A673 (cell line): ENCODE measurements around the gene CIAO2B. TPM values are rescaled to one million over a fixed set of nuclear protein-coding genes. Genes with fewer than 3 reads are reported as not detected.
A peak's percentile ranks its signal among the peaks of the same experiment; 100 is the strongest.

ENCODE experiments used
- BruUV-seq: library from RNA; stranded (reverse); fragments of 400-500 nt; replicated peaks from 2 replicates; lab custom pipeline; 2021; lab: Mats Ljungman, UMichigan
- CTCF ChIA-PET: fragments of 300-600 bp; sonication (Branson Sonifier 250); formaldehyde crosslinking; loops from one replicate; lab custom pipeline; 2022; ENCODE audit warnings: antibody characterized with exemption; lab: Charles Lee
- POLR2A ChIA-PET: fragments of 300-600 bp; sonication (Branson Sonifier 250); formaldehyde crosslinking; loops from one replicate; lab custom pipeline; 2022; ENCODE audit warnings: antibody characterized with exemption; ENCODE audit not compliant: low non-redundant PET; lab: Charles Lee
- DNase-seq: peaks from one replicate; pipeline ENCODE4 v3.0.0-alpha.2; 2015; ENCODE audit warnings: low spot score
- H3K27ac ChIP-seq: fragments of 200-600 bp; sonication (generic); 2 replicates; pipeline ENCODE4 v1.5.1; 2016; ENCODE audit warnings: mixed run types, low read depth, mild to moderate bottlenecking, mixed read lengths, antibody characterized with exemption, low read length; ENCODE audit not compliant: poor library complexity, severe bottlenecking
- H3K27me3 ChIP-seq: fragments of 200-600 bp; sonication (generic); replicated peaks from 2 replicates; pipeline ENCODE4 v1.6.1; 2017; ENCODE audit warnings: mixed run types, low read depth, mild to moderate bottlenecking, mixed read lengths, antibody characterized with exemption, low read length; ENCODE audit not compliant: insufficient read depth, poor library complexity
- H3K36me3 ChIP-seq: fragments of 200-600 bp; sonication (generic); 2 replicates; pipeline ENCODE4 v1.6.1; 2016; ENCODE audit warnings: mixed run types, mild to moderate bottlenecking, mixed read lengths, antibody characterized with exemption, low read length; ENCODE audit not compliant: insufficient read depth, poor library complexity, severe bottlenecking
- H3K4me1 ChIP-seq: fragments of 200-600 bp; sonication (generic); 2 replicates; pipeline ENCODE4 v1.6.1; 2017; ENCODE audit warnings: mixed run types, mild to moderate bottlenecking, mixed read lengths, antibody characterized with exemption, low read length; ENCODE audit not compliant: insufficient read depth, poor library complexity, severe bottlenecking
- H3K4me3 ChIP-seq: fragments of 200-600 bp; sonication (generic); 2 replicates; pipeline ENCODE4 v1.5.1; 2016; ENCODE audit warnings: low read depth, mixed run types, mild to moderate bottlenecking, mixed read lengths, low read length; ENCODE audit not compliant: poor library complexity, severe bottlenecking
- H3K9me3 ChIP-seq: fragments of 200-600 bp; sonication (generic); 2 replicates; pipeline ENCODE4 v1.6.1; 2016; ENCODE audit warnings: mixed run types, low read depth, mild to moderate bottlenecking, mixed read lengths, antibody characterized with exemption, low read length; ENCODE audit not compliant: poor library complexity, severe bottlenecking
- EZH2 ChIP-seq: fragments of 200-600 bp; sonication (generic); IDR thresholded peaks from 2 replicates; pipeline ENCODE4 v1.6.1; 2017; ENCODE audit warnings: borderline replicate concordance, low read depth, mild to moderate bottlenecking, mixed read lengths, antibody characterized with exemption, low read length; ENCODE audit not compliant: poor library complexity, severe bottlenecking
- intact Hi-C: fragments of 100-400 bp; cut with micrococcal nuclease; formaldehyde crosslinking; loops from one replicate; pipeline ENCODE4 v1.10.0; 2022; ENCODE audit not compliant: unreplicated experiment
- total RNA-seq: library from RNA; stranded (reverse); gene quantifications from 2 replicates; pipeline ENCODE4 v1.2.3, GENCODE V29; 2021
- TF ChIP-seq, protein P1 (sequence below): fragments of 300-800, 200-600 bp; sonication (generic); conservative IDR thresholded peaks from 2 replicates; pipeline ENCODE4 v1.5.1; 2017; ENCODE audit warnings: low read depth, mild to moderate bottlenecking, antibody characterized with exemption, low read length, moderate library complexity, mixed read lengths

CIAO2B gene
- total RNA-seq, 1 experiment from 2014 or later, result 108 TPM

DNA sequence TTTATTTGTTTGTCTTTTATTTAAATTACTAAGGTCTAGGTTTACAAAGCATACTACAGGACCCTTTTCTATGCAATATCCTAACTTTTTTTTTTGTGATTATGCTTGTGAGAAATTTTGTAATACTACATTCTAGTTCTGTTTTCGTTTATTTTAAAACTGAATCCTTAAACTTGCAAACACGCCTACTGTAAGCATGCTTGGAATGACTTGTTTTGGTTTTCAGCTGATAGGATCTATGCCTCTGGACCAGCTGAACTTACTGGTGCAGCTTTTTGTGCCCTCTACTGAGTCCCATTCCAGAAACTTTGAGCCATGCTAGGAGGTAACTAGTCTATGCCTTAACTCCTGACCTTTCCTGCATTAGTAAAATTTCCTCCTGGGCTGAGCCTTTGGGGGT, 47.9 kb downstream of the CIAO2B start:
- Histone ChIP-seq H3K9me3 (no peaks in the 10 kb centered on the region), H3K27ac (peak overlapping the region; percentile 49), H3K27me3 (no peaks in the 10 kb centered on the region), H3K36me3 (peaks cover 47% of the 10 kb centered on the region), H3K4me3 (no peak overlapping the region), H3K4me1 (peaks cover 12% of the 10 kb centered on the region)
- no TSS peak for BruUV-seq
- no peak for DNase-seq
- intact Hi-C loops, result no loop called here
- CTCF ChIA-PET, result no interaction called here
- TF ChIP-seq EZH2, result no peak
- TF ChIP-seq, protein P1, sequence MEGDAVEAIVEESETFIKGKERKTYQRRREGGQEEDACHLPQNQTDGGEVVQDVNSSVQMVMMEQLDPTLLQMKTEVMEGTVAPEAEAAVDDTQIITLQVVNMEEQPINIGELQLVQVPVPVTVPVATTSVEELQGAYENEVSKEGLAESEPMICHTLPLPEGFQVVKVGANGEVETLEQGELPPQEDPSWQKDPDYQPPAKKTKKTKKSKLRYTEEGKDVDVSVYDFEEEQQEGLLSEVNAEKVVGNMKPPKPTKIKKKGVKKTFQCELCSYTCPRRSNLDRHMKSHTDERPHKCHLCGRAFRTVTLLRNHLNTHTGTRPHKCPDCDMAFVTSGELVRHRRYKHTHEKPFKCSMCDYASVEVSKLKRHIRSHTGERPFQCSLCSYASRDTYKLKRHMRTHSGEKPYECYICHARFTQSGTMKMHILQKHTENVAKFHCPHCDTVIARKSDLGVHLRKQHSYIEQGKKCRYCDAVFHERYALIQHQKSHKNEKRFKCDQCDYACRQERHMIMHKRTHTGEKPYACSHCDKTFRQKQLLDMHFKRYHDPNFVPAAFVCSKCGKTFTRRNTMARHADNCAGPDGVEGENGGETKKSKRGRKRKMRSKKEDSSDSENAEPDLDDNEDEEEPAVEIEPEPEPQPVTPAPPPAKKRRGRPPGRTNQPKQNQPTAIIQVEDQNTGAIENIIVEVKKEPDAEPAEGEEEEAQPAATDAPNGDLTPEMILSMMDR, result no peak
- POLR2A ChIA-PET, result no interaction called here

DNA sequence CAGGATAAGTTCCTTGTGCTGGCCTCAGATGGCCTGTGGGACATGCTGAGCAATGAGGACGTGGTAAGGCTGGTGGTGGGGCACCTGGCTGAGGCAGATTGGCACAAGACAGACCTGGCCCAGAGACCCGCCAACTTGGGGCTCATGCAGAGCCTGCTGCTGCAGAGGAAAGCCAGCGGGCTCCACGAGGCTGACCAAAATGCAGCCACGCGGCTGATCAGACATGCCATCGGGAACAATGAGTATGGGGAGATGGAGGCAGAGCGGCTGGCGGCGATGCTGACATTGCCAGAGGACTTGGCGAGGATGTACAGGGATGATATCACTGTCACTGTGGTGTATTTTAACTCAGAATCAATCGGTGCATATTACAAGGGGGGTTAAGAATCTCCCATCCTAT, 48.7 kb downstream of the CIAO2B start:
- Histone ChIP-seq H3K9me3 (no peaks in the 10 kb centered on the region), H3K4me1 (peaks cover 12% of the 10 kb centered on the region), H3K27me3 (no peaks in the 10 kb centered on the region), H3K27ac (no peak overlapping the region), H3K36me3 (peaks cover 47% of the 10 kb centered on the region), H3K4me3 (no peak overlapping the region)
- intact Hi-C loops, result no loop called here
- no TSS peak for BruUV-seq
- CTCF ChIA-PET, result no interaction called here
- DNase-seq, result no peak
- POLR2A ChIA-PET, result no interaction called here
- no peak for TF ChIP-seq EZH2
- TF ChIP-seq, protein P1, result no peak

DNA sequence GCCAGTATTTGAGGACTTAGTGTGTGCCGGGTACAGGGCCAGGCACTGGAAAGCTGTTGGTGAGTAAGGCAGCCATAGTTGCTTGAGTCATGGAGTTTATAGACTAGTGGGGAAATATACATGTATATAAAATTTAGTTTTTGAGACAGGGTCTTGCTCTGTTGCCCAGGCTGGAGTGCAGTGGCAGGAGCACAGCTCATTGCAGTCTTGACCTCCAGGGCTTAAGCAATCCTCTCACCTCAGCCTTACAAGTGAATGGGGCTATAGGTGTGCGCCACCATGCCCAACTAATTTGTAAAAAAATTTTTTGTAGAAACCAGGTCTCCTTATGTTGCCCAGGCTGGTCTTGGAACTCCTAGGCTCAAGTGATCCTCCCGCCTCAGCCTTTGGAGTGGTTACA, 51.5 kb downstream of the CIAO2B start:
- Histone ChIP-seq H3K36me3 (peaks cover 40% of the 10 kb centered on the region), H3K27me3 (no peaks in the 10 kb centered on the region), H3K27ac (no peak overlapping the region), H3K4me1 (peaks cover 12% of the 10 kb centered on the region), H3K9me3 (no peaks in the 10 kb centered on the region), H3K4me3 (no peak overlapping the region)
- DNase-seq, result no peak
- intact Hi-C loops, result no loop called here
- BruUV-seq, result no TSS peak
- ChIA-PET CTCF (interaction anchor here (2.0 kb wide), 1 partner anchor 10 kb away, joined by 12 read pairs; no protein-coding TSS in a partner anchor), POLR2A (no interaction called here)
- TF ChIP-seq, protein P1, result no peak
- no peak for TF ChIP-seq EZH2

Other genes with a start within 250 kb of the CIAO2B start
- gene CMTM4, start 237.7 kb downstream of the CIAO2B start, total RNA-seq, result 30.3 and 37.7 TPM in 2 replicates
- gene DYNC1LI2, start 182.8 kb downstream of the CIAO2B start, total RNA-seq, result 149 and 164 TPM in 2 replicates
- gene TERB1, start 132.8 kb downstream of the CIAO2B start, total RNA-seq, result 0.28 TPM in 1 of 2 replicates, not detected in the other
- gene NAE1, start 103.4 kb downstream of the CIAO2B start, total RNA-seq, result 172 and 175 TPM in 2 replicates
- not detected in 2 replicates for gene CA7, start 90.0 kb downstream of the CIAO2B start, total RNA-seq
- gene PDP2, start 53.9 kb downstream of the CIAO2B start, total RNA-seq, result 40.5 and 42.0 TPM in 2 replicates
- not detected in 2 replicates for gene CDH16, start 15.5 kb downstream of the CIAO2B start, total RNA-seq
- 0.19 and 0.28 TPM in 2 replicates for gene RRAD, start 8.9 kb downstream of the CIAO2B start, total RNA-seq
- gene CES2, start 1.1 kb upstream of the CIAO2B start, total RNA-seq, result 37.6 and 39.8 TPM in 2 replicates
- gene CES3, start 26.9 kb upstream of the CIAO2B start, total RNA-seq, result 3.0 and 3.9 TPM in 2 replicates
- gene CES4A, start 54.2 kb upstream of the CIAO2B start, total RNA-seq, result 0.15 TPM in 1 of 2 replicates, not detected in the other
- 173 and 185 TPM in 2 replicates for gene CBFB, start 94.7 kb upstream of the CIAO2B start, total RNA-seq
- 23.2 and 23.5 TPM in 2 replicates for gene PHAF1, start 175.5 kb upstream of the CIAO2B start, total RNA-seq
- gene B3GNT9, start 216.6 kb upstream of the CIAO2B start, total RNA-seq, result 11.5 and 13.8 TPM in 2 replicates
- gene TRADD, start 225.5 kb upstream of the CIAO2B start, total RNA-seq, result 7.7 and 10.8 TPM in 2 replicates
- gene FBXL8, start 225.6 kb upstream of the CIAO2B start, total RNA-seq, result 8.3 and 13.8 TPM in 2 replicates
- gene HSF4, start 230.3 kb upstream of the CIAO2B start, total RNA-seq, result 13.9 and 20.2 TPM in 2 replicates
- 15.3 and 16.4 TPM in 2 replicates for gene NOL3, start 236.1 kb upstream of the CIAO2B start, total RNA-seq
- 33.9 and 36.8 TPM in 2 replicates for gene MATCAP1, start 249.6 kb upstream of the CIAO2B start, total RNA-seq